Activated CD8-positive, alpha-beta T cell treated with anti-CD3 and anti-CD28 coated beads for 36 hours (primary cell): ENCODE data around the gene PARS2. TPM values are rescaled to one million over a fixed set of nuclear protein-coding genes. Genes with fewer than 3 reads are reported as not detected.

ENCODE experiments used
- ATAC-seq: fragments of 200-7000 bp; cut with Tn5 transposase; one replicate; pipeline ENCODE4 v1.10.0; 2021; ENCODE audit warnings: mild to moderate bottlenecking, moderate library complexity
- CTCF ChIA-PET: fragments of 350-600 bp; sonication (Branson Sonifier 250); formaldehyde crosslinking; loops from one replicate; lab custom pipeline; 2021; ENCODE audit warnings: antibody characterized with exemption; lab: Charles Lee
- POLR2A ChIA-PET: fragments of 350-600 bp; sonication (Branson Sonifier 250); formaldehyde crosslinking; loops from one replicate; lab custom pipeline; 2021; ENCODE audit warnings: antibody characterized with exemption; lab: Charles Lee
- DNase-seq: peaks from one replicate; pipeline ENCODE4 v3.0.0-alpha.2; 2020
- H3K27ac Mint-ChIP-seq: one replicate; pipeline ENCODE4 v1.8.0; 2021; ENCODE audit warnings: mild to moderate bottlenecking, mixed read lengths
- H3K27me3 Mint-ChIP-seq: one replicate; pipeline ENCODE4 v1.8.0; 2021; ENCODE audit warnings: mixed read lengths
- H3K36me3 Mint-ChIP-seq: one replicate; pipeline ENCODE4 v1.8.0; 2021; ENCODE audit warnings: low read depth, mixed read lengths
- H3K4me1 Mint-ChIP-seq: one replicate; pipeline ENCODE4 v1.8.0; 2021; ENCODE audit warnings: low read depth, mixed read lengths
- H3K4me3 Mint-ChIP-seq: one replicate; pipeline ENCODE4 v1.8.0; 2021; ENCODE audit warnings: mild to moderate bottlenecking, moderate library complexity, mixed read lengths
- H3K9me3 Mint-ChIP-seq: one replicate; pipeline ENCODE4 v1.8.0; 2021; ENCODE audit warnings: mixed read lengths
- CTCF ChIP-seq: fragments of 200-600 bp; IDR thresholded peaks from one replicate; pipeline ENCODE4 v1.8.0; 2022; ENCODE audit warnings: antibody characterized with exemption, mild to moderate bottlenecking
- intact Hi-C: fragments of 100-400 bp; cut with micrococcal nuclease; formaldehyde crosslinking; loops from one replicate; pipeline ENCODE4 v1.10.0; 2022
- total RNA-seq, 2 experiments: library from RNA; stranded (reverse); gene quantifications; one replicate each; pipeline ENCODE4 v1.2.3, GENCODE V29; 2021

The PARS2 gene
- total RNA-seq, 2 experiments from 2014 or later: 6.0 to 6.7 TPM

- intact Hi-C loops: loop anchor here (5.0 kb wide), 1 partner anchor 120 kb away; no protein-coding TSS in a partner anchor
- ATAC-seq (peak; percentile 67), DNase-seq (peak; percentile 83)
Observed at GRCh38 chr1:54791880-54792522, 27.7 kb upstream of the PARS2 start.

GRCh38 chr1:54788459-54788858, 24.1 kb upstream of the PARS2 start:
- H3K27ac Mint-ChIP-seq: no peak overlapping the region

More at GRCh38 chr1:54791880-54792522, 27.7 kb upstream of the PARS2 start:
- TF ChIP-seq CTCF: peak; percentile 85
- Mint-ChIP-seq H3K27ac (no peak overlapping the region), H3K9me3 (peaks cover 1% of the 10 kb centered on the region), H3K27me3 (no peaks in the 10 kb centered on the region), H3K4me3 (no peak overlapping the region), H3K36me3 (peaks cover 5% of the 10 kb centered on the region), H3K4me1 (peaks cover 7% of the 10 kb centered on the region)
- CTCF ChIA-PET: interaction anchor here (0.6 to 4.0 kb wide), 25 partner anchors 8 to 611 kb away, joined by 3 to 44 read pairs (median 5); partner anchors contain the start of genes TTC22 and TTC4
- POLR2A ChIA-PET: interaction anchor here (1.2 to 2.4 kb wide), 3 partner anchors 9 to 27 kb away, joined by 3 to 8 read pairs (median 5); partner anchors contain the start of gene TTC22

GRCh38 chr1:54787604-54788003, 23.3 kb upstream of the PARS2 start:
- H3K27me3 Mint-ChIP-seq: no peaks in the 10 kb centered on the region
- ChIA-PET POLR2A (no interaction called here), CTCF (no interaction called here)
- DNase-seq (no peak), ATAC-seq (no peak)
- no peak overlapping the region for H3K27ac Mint-ChIP-seq
- H3K4me3 Mint-ChIP-seq: no peak overlapping the region
- H3K4me1 Mint-ChIP-seq: no peaks in the 10 kb centered on the region
- intact Hi-C loops: no loop called here
- peaks cover 4% of the 10 kb centered on the region for H3K36me3 Mint-ChIP-seq
- peaks cover 1% of the 10 kb centered on the region for H3K9me3 Mint-ChIP-seq
- no peak for TF ChIP-seq CTCF

More at GRCh38 chr1:54788459-54788858, 24.1 kb upstream of the PARS2 start:
- Mint-ChIP-seq H3K4me3 (no peak overlapping the region), H3K4me1 (no peaks in the 10 kb centered on the region), H3K36me3 (peaks cover 5% of the 10 kb centered on the region), H3K9me3 (peaks cover 1% of the 10 kb centered on the region), H3K27me3 (no peaks in the 10 kb centered on the region)
- ATAC-seq: no peak
- no peak for TF ChIP-seq CTCF
- ChIA-PET CTCF (no interaction called here), POLR2A (no interaction called here)
- DNase-seq: no peak
- intact Hi-C loops: no loop called here

GRCh38 chr1:54786778-54787177, 22.5 kb upstream of the PARS2 start:
- Mint-ChIP-seq H3K9me3 (no peaks in the 10 kb centered on the region), H3K4me1 (no peaks in the 10 kb centered on the region)

More at GRCh38 chr1:54786778-54787177, 22.5 kb upstream of the PARS2 start:
- Mint-ChIP-seq H3K27ac (no peak overlapping the region), H3K36me3 (no peaks in the 10 kb centered on the region), H3K4me3 (no peak overlapping the region), H3K27me3 (no peaks in the 10 kb centered on the region)
- CTCF ChIA-PET: no interaction called here
- intact Hi-C loops: no loop called here
- POLR2A ChIA-PET: no interaction called here
- ATAC-seq: no peak
- DNase-seq: no peak
- TF ChIP-seq CTCF: no peak
